GM12878 (cell line): ENCODE measurements around the gene TIMM29. TPM values are rescaled to one million over a fixed set of nuclear protein-coding genes. Genes with fewer than 3 reads are reported as not detected.
"Not testable (repeated sequence)": the region's sequence is repeated elsewhere in the genome, so short reads cannot be mapped to it uniquely, and the experiment has no call there.

Source experiments
- ATAC-seq: fragments of 200-7000 bp; cut with Tn5 transposase; 3 replicates; pipeline ENCODE4 v1.9.1; 2020; ENCODE audit warnings: mild to moderate bottlenecking, moderate library complexity
- BruUV-seq: library from RNA; stranded (reverse); fragments of 400-500 nt; replicated peaks from 2 replicates; lab custom pipeline; 2021; lab: Mats Ljungman, UMichigan
- CTCF ChIA-PET: fragments of 300-600 bp; sonication (Branson Sonifier 250); formaldehyde crosslinking; extraction: SDS; loops from one replicate; lab custom pipeline; 2021; ENCODE audit warnings: inconsistent platforms; lab: Yijun Ruan, JAX
- POLR2A ChIA-PET: fragments of 350-600 bp; formaldehyde crosslinking; extraction: SDS; loops from one replicate; lab custom pipeline; 2021; ENCODE audit warnings: inconsistent platforms; lab: Charles Lee
- RAD21 ChIA-PET: fragments of 300-600 bp; sonication (Branson Sonifier 250); formaldehyde crosslinking; loops from one replicate; lab custom pipeline; 2023; ENCODE audit warnings: antibody characterized with exemption; ENCODE audit not compliant: unreplicated experiment; lab: Charles Lee
- SMC1A ChIA-PET: fragments of 300-600 bp; sonication (Branson Sonifier 250); formaldehyde crosslinking; loops from one replicate; lab custom pipeline; 2023; ENCODE audit not compliant: unreplicated experiment, uncharacterized antibody; lab: Charles Lee
- DNase-seq: peaks from one replicate; pipeline ENCODE4 v3.0.0-alpha.2; 2011; ENCODE audit warnings: low read depth, low spot score
- FAIRE-seq: peaks from 3 replicates; lab custom pipeline; 2011; peaks lifted over from hg19 to GRCh38; lab: Jason Lieb, UNC
- H2AFZ ChIP-seq: 2 replicates; pipeline ENCODE4 v1.6.0; 2011; ENCODE audit warnings: low read depth, low read length, control low read depth; ENCODE audit not compliant: control insufficient read depth
- H3K27ac ChIP-seq: 2 replicates; pipeline ENCODE4 v1.5.1; 2011; ENCODE audit warnings: control low read depth; ENCODE audit not compliant: control insufficient read depth, insufficient read depth
- H3K27me3 ChIP-seq, 2 experiments: replicated peaks in 1 of 2; 2 replicates each; pipeline versions ENCODE4 v1.6.0 to v1.6.1; 2011; ENCODE audit warnings: low read length in 1 of 2; ENCODE audit not compliant: control insufficient read depth in 2 of 2, insufficient read depth in 2 of 2
- H3K36me3 ChIP-seq, 2 experiments: 2 replicates each; pipeline ENCODE4 v1.5.1; 2011; ENCODE audit warnings: low read length in 1 of 2; ENCODE audit not compliant: control insufficient read depth in 2 of 2, insufficient read depth in 2 of 2
- H3K4me1 ChIP-seq: 2 replicates; pipeline ENCODE4 v1.6.1; 2011; ENCODE audit warnings: mild to moderate bottlenecking, low read length, moderate library complexity, mixed read lengths; ENCODE audit not compliant: control insufficient read depth, insufficient read depth
- H3K4me2 ChIP-seq: 2 replicates; pipeline ENCODE4 v1.6.0; 2011; ENCODE audit warnings: control low read depth; ENCODE audit not compliant: control insufficient read depth, insufficient read depth
- H3K4me3 ChIP-seq: fragments of 200-600 bp; sonication (generic); 2 replicates; pipeline ENCODE4 v1.5.1; 2016
- H3K79me2 ChIP-seq: 2 replicates; pipeline ENCODE4 v1.6.0; 2011; ENCODE audit warnings: low read length; ENCODE audit not compliant: control insufficient read depth, insufficient read depth
- H3K9ac ChIP-seq: 2 replicates; pipeline ENCODE4 v1.8.0; 2011; ENCODE audit warnings: low read length, control low read depth, mixed read lengths; ENCODE audit not compliant: control insufficient read depth, insufficient read depth
- H3K9me3 ChIP-seq: replicated peaks from 3 replicates; pipeline ENCODE4 v1.5.1; 2011; ENCODE audit warnings: mild to moderate bottlenecking, low read length; ENCODE audit not compliant: control insufficient read depth, insufficient read depth
- H4K20me1 ChIP-seq: 2 replicates; pipeline ENCODE4 v1.6.0; 2011; ENCODE audit not compliant: control insufficient read depth, insufficient read depth
- WGBS: methylation state at CpG from one replicate; pipeline ENCODE4 v1.1.6; 2016; ENCODE audit warnings: low lambda C conversion rate; ENCODE audit not compliant: insufficient replicate concordance, insufficient coverage; ENCODE audit errors: missing lambda C conversion rate; 5-methylcytosine and 5-hydroxymethylcytosine counted together
- in situ Hi-C: fragments of 300-500 bp; cut with MboI; formaldehyde crosslinking; loops from 9 replicates; pipeline ENCODE4 v1.14.3; 2018; ENCODE audit warnings: mixed read lengths
- intact Hi-C: fragments of 100-400 bp; cut with micrococcal nuclease; formaldehyde crosslinking; loops from one replicate; pipeline ENCODE4 v1.14.2; 2022; ENCODE audit not compliant: unreplicated experiment
- polyA plus RNA-seq, 11 experiments: library from polyadenylated mRNA; depleted of rRNA in 4 of 11; unstranded in 6 of 11; stranded (reverse) in 5 of 11; fragments of >200 nt; fragmentation: Nextera tagmentation in 4 of 11; fragmentation: Illumina TruSeq in 1 of 11; extraction: Ambion mirVana in 4 of 11; extraction: Trizol in 1 of 11; gene quantifications; 1 replicate in 1 of 11; 2 replicates in 10 of 11; pipeline versions ENCODE4 v1.2.1 to v1.2.3, GENCODE V29; 2011 to 2016; ENCODE audit warnings: inconsistent platforms in 2 of 11, missing spikeins in 2 of 11, low read depth in 1 of 11
- total RNA-seq, 4 experiments: library from RNA; depleted of rRNA in 3 of 4; stranded (reverse); fragments of >200 nt in 3 of 4; fragmentation: Illumina TruSeq in 1 of 4; extraction: Trizol in 1 of 4; gene quantifications; 2 replicates each; pipeline versions ENCODE4 v1.2.1 to v1.2.3, GENCODE V29; 2013 to 2021

TIMM29 gene
- total and polyA plus RNA-seq, 10 of the 15 experiments (the other 5 are each of a cell fraction or from before 2014, with no cell fraction given), result 2.4 to 27.9 (median 13.5) TPM

- H2AFZ ChIP-seq, BruUV-seq, H3K4me1 ChIP-seq, DNase-seq, H3K27me3 ChIP-seq, H3K4me2 ChIP-seq, H3K4me3 ChIP-seq, H3K79me2 ChIP-seq, H3K36me3 ChIP-seq, FAIRE-seq, ATAC-seq, in situ Hi-C loops, H3K9ac ChIP-seq, H3K27ac ChIP-seq, H4K20me1 ChIP-seq, H3K9me3 ChIP-seq: not testable (repeated sequence)
- ChIA-PET POLR2A (interaction anchor here (0.5 to 2.2 kb wide), 16 partner anchors 9 to 231 kb away, joined by 3 to 11 read pairs (median 4); partner anchors contain the start of genes LDLR and SMARCA4), CTCF (interaction anchor here (0.6 to 4.8 kb wide), 38 partner anchors 9 to 340 kb away, joined by 3 to 39 read pairs (median 8); no protein-coding TSS in a partner anchor), RAD21 (interaction anchor here (0.6 to 4.4 kb wide), 27 partner anchors 10 to 585 kb away, joined by 3 to 33 read pairs (median 4); partner anchors contain the start of genes SMARCA4 and TMED1), SMC1A (interaction anchor here (0.6 to 2.9 kb wide), 25 partner anchors 9 to 214 kb away, joined by 3 to 18 read pairs (median 4); partner anchors contain the start of gene SMARCA4)
- intact Hi-C loops, result loop anchor here (2.0 to 10.0 kb wide), 3 partner anchors 39 to 191 kb away; no protein-coding TSS in a partner anchor
- WGBS, result 66% methylated on average over 12 of the region's 14 CpGs
Observed at GRCh38 chr19:10941649-10942048, 13.0 kb downstream of the TIMM29 start.

GRCh38 chr19:10943412-10943811 is 14.8 kb downstream of the TIMM29 start:
- ChIA-PET RAD21 (interaction anchor here (1.0 to 4.4 kb wide), 6 partner anchors 11 to 182 kb away, joined by 3 to 30 read pairs (median 12); partner anchors contain the start of gene SMARCA4), POLR2A (interaction anchor here (1.2 to 2.2 kb wide), 2 partner anchors 14 to 146 kb away, joined by 3 to 10 read pairs; partner anchors contain the start of gene LDLR), SMC1A (interaction anchor here (1.0 to 2.9 kb wide), 7 partner anchors 9 to 77 kb away, joined by 3 to 18 read pairs (median 7); partner anchors contain the start of gene SMARCA4), CTCF (interaction anchor here (0.8 to 4.8 kb wide), 9 partner anchors 8 to 92 kb away, joined by 3 to 39 read pairs (median 20); no protein-coding TSS in a partner anchor)
- H3K27me3 ChIP-seq, BruUV-seq, H3K4me2 ChIP-seq, in situ Hi-C loops, H3K4me3 ChIP-seq, H3K4me1 ChIP-seq, H3K27ac ChIP-seq, H2AFZ ChIP-seq, H3K79me2 ChIP-seq, H3K36me3 ChIP-seq, H3K9me3 ChIP-seq, DNase-seq, H3K9ac ChIP-seq, H4K20me1 ChIP-seq, FAIRE-seq, ATAC-seq: not testable (repeated sequence)
- intact Hi-C loops, result loop anchor here (2.0 to 10.0 kb wide), 3 partner anchors 37 to 189 kb away; no protein-coding TSS in a partner anchor
- WGBS, result 53% methylated on average over 4 of the region's 4 CpGs
